Stomach (tissue), 9 donors: ENCODE measurements around the gene GALNS. TPM values are rescaled to one million over a fixed set of nuclear protein-coding genes. Genes with fewer than 3 reads are reported as not detected.
A peak's percentile ranks its signal among the peaks of the same experiment; 100 is the strongest.

ENCODE experiments used
- DNase-seq, 2 donors: peaks; one replicate each; pipeline versions ENCODE4 v3.0.0 to v3.0.0-alpha.2; 2013 to 2019
- H3K27ac ChIP-seq, 5 donors: fragments of 200-600 bp in 4 of 5; sonication (generic) in 4 of 5; one replicate each; pipeline ENCODE4 v1.5.1; 2013 to 2019; ENCODE audit warnings: mild to moderate bottlenecking in 1 of 5, moderate library complexity in 1 of 5
- H3K27me3 ChIP-seq, 3 donors: fragments of 200-600 bp; sonication (generic); one replicate each; pipeline ENCODE4 v1.5.1; 2017 to 2019; ENCODE audit warnings: mixed run types in 1 of 3
- H3K36me3 ChIP-seq, 4 donors: fragments of 200-600 bp; sonication (generic); 1 replicate in 3 of 4; 2 replicates in 1 of 4; pipeline ENCODE4 v1.5.1; 2016 to 2019
- H3K4me1 ChIP-seq, 4 donors: fragments of 200-600 bp; sonication (generic); one replicate each; pipeline ENCODE4 v1.5.1; 2016 to 2019
- H3K4me3 ChIP-seq, 4 donors: fragments of 200-600 bp; sonication (generic) in 3 of 4; one replicate each; pipeline ENCODE4 v1.5.1; 2016 to 2019; ENCODE audit warnings: mild to moderate bottlenecking in 1 of 4
- H3K9me3 ChIP-seq, 4 donors: fragments of 200-600 bp; sonication (generic); one replicate each; pipeline ENCODE4 v1.5.1; 2016 to 2019
- CTCF ChIP-seq, 7 experiments: fragments of 450-650 bp in 4 of 7; fragments of 200-600 bp in 3 of 7; sonication (generic) in 3 of 7; IDR thresholded peaks; one replicate each; pipeline ENCODE4 v1.5.1; 2016 to 2019; ENCODE audit warnings: antibody characterized with exemption in 7 of 7, control low read depth in 2 of 7, mild to moderate bottlenecking in 1 of 7
- EP300 ChIP-seq: sonication (generic); formaldehyde crosslinking; IDR thresholded peaks from one replicate; pipeline ENCODE4 v1.6.1; 2017; ENCODE audit warnings: antibody characterized with exemption
- POLR2A ChIP-seq, 4 donors: fragments of 450-650 bp; IDR thresholded peaks; one replicate each; pipeline ENCODE4 v1.6.1; 2016; ENCODE audit warnings: antibody characterized with exemption in 4 of 4, control low read depth in 2 of 4, mild to moderate bottlenecking in 1 of 4, moderate library complexity in 1 of 4
- POLR2AphosphoS5 ChIP-seq, 3 donors: sonication (generic); formaldehyde crosslinking; IDR thresholded peaks; one replicate each; pipeline ENCODE4 v1.6.1; 2016; ENCODE audit warnings: antibody characterized with exemption in 3 of 3
- WGBS, 5 donors: extraction: QIAGEN DNeasy Blood & Tissue Kit in 3 of 5; methylation state at CpG; one replicate each; pipeline versions ENCODE4 v1.1.5 to v1.1.7; 2013 to 2018; 5-methylcytosine and 5-hydroxymethylcytosine counted together
- intact Hi-C: fragments of 100-400 bp; cut with DNase I; formaldehyde crosslinking; loops from one replicate; pipeline ENCODE4 v1.15.1; 2023; ENCODE audit warnings: low total_unique reads
- polyA plus RNA-seq, 3 donors: library from polyadenylated mRNA; stranded (reverse); fragments of 200-250 nt; gene quantifications; one replicate each; pipeline ENCODE4 v1.2.3, GENCODE V29; 2013
- total RNA-seq, 5 donors: library from RNA; depleted of rRNA; stranded (reverse); fragments of >200 nt; gene quantifications; one replicate each; pipeline versions ENCODE4 v1.1.0 to v1.2.3, GENCODE V29; 2014 to 2016
- donor health status: healthy with polysubstance abuse.
- donor health status: Bipolar disorder and iron deficiency.
- donor health status: healthy.

GALNS gene
- total and polyA plus RNA-seq, 8 donors: 8.6 to 110 (median 28.2) TPM

- Histone ChIP-seq H3K4me1 (peaks cover 9 to 36% (median 19%) of the 10 kb centered on the region in 4 donors), H3K9me3 (no peaks in the 10 kb centered on the region), H3K27ac (no peak overlapping the region), H3K36me3 (peaks cover 0 to 33% (median 14%) of the 10 kb centered on the region in 4 donors), H3K4me3 (no peak overlapping the region), H3K27me3 (peaks cover 0 to 33% (median 8%) of the 10 kb centered on the region in 3 donors)
- DNase-seq: no peak
- no peak for TF ChIP-seq CTCF (IDR thresholded peaks at IDR 0.05)
- no peak for TF ChIP-seq EP300
- no peak for TF ChIP-seq POLR2AphosphoS5 (IDR thresholded peaks at IDR 0.05)
- no peak for TF ChIP-seq POLR2A (IDR thresholded peaks at IDR 0.05)
- 77 to 88% (median 81%) methylated on average over 6 to 11 of the region's 11 CpGs for WGBS, 5 donors
- intact Hi-C loops: no loop called here
These were observed 27.2 kb upstream of the GALNS start for GRCh38 chr16:88883946-88884345.

GRCh38 chr16:88883117-88883895 lies 26.6 kb upstream of the GALNS start:
- TF ChIP-seq CTCF (IDR thresholded peaks at IDR 0.05): no peak
- no peak for TF ChIP-seq EP300
- TF ChIP-seq POLR2A (IDR thresholded peaks at IDR 0.05): no peak
- no peak for TF ChIP-seq POLR2AphosphoS5 (IDR thresholded peaks at IDR 0.05)
- 93 to 96% (median 95%) methylated on average over 43 to 49 of the region's 49 CpGs for WGBS, 5 donors
- Histone ChIP-seq H3K4me1 (peaks cover 9 to 36% (median 19%) of the 10 kb centered on the region in 4 donors), H3K27me3 (peaks cover 0 to 36% (median 8%) of the 10 kb centered on the region in 3 donors), H3K9me3 (no peaks in the 10 kb centered on the region), H3K27ac (no peak overlapping the region), H3K36me3 (peaks cover 0 to 37% (median 20%) of the 10 kb centered on the region in 4 donors), H3K4me3 (no peak overlapping the region)
- intact Hi-C loops: no loop called here
- no peak for DNase-seq

- H3K27me3 ChIP-seq: peaks cover 0 to 42% (median 8%) of the 10 kb centered on the region in 3 donors
- intact Hi-C loops: no loop called here
- no peak for TF ChIP-seq POLR2A (IDR thresholded peaks at IDR 0.05)
- no peak for TF ChIP-seq CTCF (IDR thresholded peaks at IDR 0.05)
- no peak for TF ChIP-seq EP300
- no peak for TF ChIP-seq POLR2AphosphoS5 (IDR thresholded peaks at IDR 0.05)
- H3K4me3 ChIP-seq: no peak overlapping the region
- H3K27ac ChIP-seq: no peak overlapping the region
- H3K4me1 ChIP-seq: peaks cover 9 to 31% (median 18%) of the 10 kb centered on the region in 4 donors
- 64 to 77% (median 70%) methylated on average over 18 to 26 of the region's 26 CpGs for WGBS, 5 donors
- peaks cover 0 to 45% (median 27%) of the 10 kb centered on the region in 4 donors for H3K36me3 ChIP-seq
- peak; percentile 58 to 63 for DNase-seq
- H3K9me3 ChIP-seq: no peaks in the 10 kb centered on the region
These were observed 25.7 kb upstream of the GALNS start for GRCh38 chr16:88882358-88883030.

- no peak for TF ChIP-seq EP300
- no peak for TF ChIP-seq POLR2AphosphoS5 (IDR thresholded peaks at IDR 0.05)
- no peak for TF ChIP-seq POLR2A (IDR thresholded peaks at IDR 0.05)
- TF ChIP-seq CTCF (IDR thresholded peaks at IDR 0.05): no peak
- WGBS, 5 donors: 76 to 88% (median 77%) methylated on average over 14 to 27 of the region's 27 CpGs
These were observed 25.1 kb upstream of the GALNS start for GRCh38 chr16:88881675-88882357.

More at GRCh38 chr16:88881675-88882357, 25.1 kb upstream of the GALNS start:
- Histone ChIP-seq H3K4me1 (peaks cover 9 to 28% (median 16%) of the 10 kb centered on the region in 4 donors), H3K27ac (no peak overlapping the region), H3K4me3 (peak overlapping the region in 2 of 4 donors; percentile 16 to 17), H3K27me3 (peaks cover 0 to 48% (median 8%) of the 10 kb centered on the region in 3 donors), H3K9me3 (no peaks in the 10 kb centered on the region), H3K36me3 (peaks cover 0 to 48% (median 32%) of the 10 kb centered on the region in 4 donors)
- intact Hi-C loops: no loop called here
- DNase-seq: no peak
